GM12878 (cell line): ENCODE results near the gene PDGFD. TPM values are rescaled to one million over a fixed set of nuclear protein-coding genes. Genes with fewer than 3 reads are reported as not detected.
A peak's percentile ranks its signal among the peaks of the same experiment; 100 is the strongest.

Experiments used
- ATAC-seq: fragments of 200-7000 bp; cut with Tn5 transposase; 3 replicates; pipeline ENCODE4 v1.9.1; 2020; ENCODE audit warnings: mild to moderate bottlenecking, moderate library complexity
- BruUV-seq: library from RNA; stranded (reverse); fragments of 400-500 nt; replicated peaks from 2 replicates; lab custom pipeline; 2021; lab: Mats Ljungman, UMichigan
- CTCF ChIA-PET: fragments of 300-600 bp; sonication (Branson Sonifier 250); formaldehyde crosslinking; extraction: SDS; loops from one replicate; lab custom pipeline; 2021; ENCODE audit warnings: inconsistent platforms; lab: Yijun Ruan, JAX
- POLR2A ChIA-PET: fragments of 350-600 bp; formaldehyde crosslinking; extraction: SDS; loops from one replicate; lab custom pipeline; 2021; ENCODE audit warnings: inconsistent platforms; lab: Charles Lee
- RAD21 ChIA-PET: fragments of 300-600 bp; sonication (Branson Sonifier 250); formaldehyde crosslinking; loops from one replicate; lab custom pipeline; 2023; ENCODE audit warnings: antibody characterized with exemption; ENCODE audit not compliant: unreplicated experiment; lab: Charles Lee
- SMC1A ChIA-PET: fragments of 300-600 bp; sonication (Branson Sonifier 250); formaldehyde crosslinking; loops from one replicate; lab custom pipeline; 2023; ENCODE audit not compliant: unreplicated experiment, uncharacterized antibody; lab: Charles Lee
- DNase-seq: peaks from one replicate; pipeline ENCODE4 v3.0.0-alpha.2; 2011; ENCODE audit warnings: low read depth, low spot score
- FAIRE-seq: peaks from 3 replicates; lab custom pipeline; 2011; peaks lifted over from hg19 to GRCh38; lab: Jason Lieb, UNC
- H2AFZ ChIP-seq: 2 replicates; pipeline ENCODE4 v1.6.0; 2011; ENCODE audit warnings: low read depth, low read length, control low read depth; ENCODE audit not compliant: control insufficient read depth
- H3K27ac ChIP-seq: 2 replicates; pipeline ENCODE4 v1.5.1; 2011; ENCODE audit warnings: control low read depth; ENCODE audit not compliant: control insufficient read depth, insufficient read depth
- H3K27me3 ChIP-seq, 2 experiments: replicated peaks in 1 of 2; 2 replicates each; pipeline versions ENCODE4 v1.6.0 to v1.6.1; 2011; ENCODE audit warnings: low read length in 1 of 2; ENCODE audit not compliant: control insufficient read depth in 2 of 2, insufficient read depth in 2 of 2
- H3K36me3 ChIP-seq, 2 experiments: 2 replicates each; pipeline ENCODE4 v1.5.1; 2011; ENCODE audit warnings: low read length in 1 of 2; ENCODE audit not compliant: control insufficient read depth in 2 of 2, insufficient read depth in 2 of 2
- H3K4me1 ChIP-seq: 2 replicates; pipeline ENCODE4 v1.6.1; 2011; ENCODE audit warnings: mild to moderate bottlenecking, low read length, moderate library complexity, mixed read lengths; ENCODE audit not compliant: control insufficient read depth, insufficient read depth
- H3K4me2 ChIP-seq: 2 replicates; pipeline ENCODE4 v1.6.0; 2011; ENCODE audit warnings: control low read depth; ENCODE audit not compliant: control insufficient read depth, insufficient read depth
- H3K4me3 ChIP-seq: fragments of 200-600 bp; sonication (generic); 2 replicates; pipeline ENCODE4 v1.5.1; 2016
- H3K79me2 ChIP-seq: 2 replicates; pipeline ENCODE4 v1.6.0; 2011; ENCODE audit warnings: low read length; ENCODE audit not compliant: control insufficient read depth, insufficient read depth
- H3K9ac ChIP-seq: 2 replicates; pipeline ENCODE4 v1.8.0; 2011; ENCODE audit warnings: low read length, control low read depth, mixed read lengths; ENCODE audit not compliant: control insufficient read depth, insufficient read depth
- H3K9me3 ChIP-seq: replicated peaks from 3 replicates; pipeline ENCODE4 v1.5.1; 2011; ENCODE audit warnings: mild to moderate bottlenecking, low read length; ENCODE audit not compliant: control insufficient read depth, insufficient read depth
- H4K20me1 ChIP-seq: 2 replicates; pipeline ENCODE4 v1.6.0; 2011; ENCODE audit not compliant: control insufficient read depth, insufficient read depth
- CBX5 ChIP-seq: sonication (generic); IDR thresholded peaks from 2 replicates; pipeline ENCODE4 v1.6.1; 2016; ENCODE audit warnings: low read depth, moderate library complexity, mild to moderate bottlenecking, inconsistent platforms
- EZH2 ChIP-seq: IDR thresholded peaks from 2 replicates; pipeline ENCODE4 v1.6.1; 2012; ENCODE audit warnings: low read depth, mild to moderate bottlenecking, control low read depth, inconsistent platforms, low read length, borderline replicate concordance; ENCODE audit not compliant: control insufficient read depth
- IRF4 ChIP-seq: IDR thresholded peaks from 2 replicates; pipeline ENCODE4 v1.6.1; 2011; ENCODE audit warnings: low read depth, low read length
- JUNB ChIP-seq: IDR thresholded peaks from 2 replicates; pipeline ENCODE4 v1.6.1; 2016; ENCODE audit warnings: antibody characterized with exemption, mild to moderate bottlenecking
- MEF2B ChIP-seq: fragments of 450-650 bp; IDR thresholded peaks from 2 replicates; pipeline ENCODE4 v1.6.1; 2018; ENCODE audit warnings: mild to moderate bottlenecking, moderate library complexity; ENCODE audit not compliant: partially characterized antibody, poor library complexity, severe bottlenecking
- NFYA ChIP-seq: IDR thresholded peaks from 2 replicates; pipeline ENCODE4 v1.6.1; 2011; ENCODE audit warnings: low read depth, mild to moderate bottlenecking, low read length, improper control_type of control experiment, borderline replicate concordance
- NFYB ChIP-seq: IDR thresholded peaks from 2 replicates; pipeline ENCODE4 v1.6.1; 2011; ENCODE audit warnings: low read depth, mild to moderate bottlenecking, low read length, improper control_type of control experiment, moderate library complexity; ENCODE audit not compliant: insufficient read depth
- NR2F1 ChIP-seq: fragments of 450-650 bp; conservative IDR thresholded peaks from 2 replicates; pipeline ENCODE4 v1.6.1; 2017; ENCODE audit warnings: mild to moderate bottlenecking
- POU2F2 ChIP-seq: IDR thresholded peaks from 3 replicates; pipeline ENCODE4 v1.6.1; 2011; ENCODE audit warnings: low read depth, mild to moderate bottlenecking, low read length, borderline replicate concordance
- SRF ChIP-seq, 2 experiments: IDR thresholded peaks; 2 replicates each; pipeline ENCODE4 v1.6.1; 2011; ENCODE audit warnings: low read depth in 2 of 2, low read length in 2 of 2, mild to moderate bottlenecking in 1 of 2, moderate library complexity in 1 of 2
- WGBS: methylation state at CpG from one replicate; pipeline ENCODE4 v1.1.6; 2016; ENCODE audit warnings: low lambda C conversion rate; ENCODE audit not compliant: insufficient replicate concordance, insufficient coverage; ENCODE audit errors: missing lambda C conversion rate; 5-methylcytosine and 5-hydroxymethylcytosine counted together
- in situ Hi-C: fragments of 300-500 bp; cut with MboI; formaldehyde crosslinking; loops from 9 replicates; pipeline ENCODE4 v1.14.3; 2018; ENCODE audit warnings: mixed read lengths
- intact Hi-C: fragments of 100-400 bp; cut with micrococcal nuclease; formaldehyde crosslinking; loops from one replicate; pipeline ENCODE4 v1.14.2; 2022; ENCODE audit not compliant: unreplicated experiment
- polyA plus RNA-seq, 11 experiments: library from polyadenylated mRNA; depleted of rRNA in 4 of 11; unstranded in 6 of 11; stranded (reverse) in 5 of 11; fragments of >200 nt; fragmentation: Nextera tagmentation in 4 of 11; fragmentation: Illumina TruSeq in 1 of 11; extraction: Ambion mirVana in 4 of 11; extraction: Trizol in 1 of 11; gene quantifications; 1 replicate in 1 of 11; 2 replicates in 10 of 11; pipeline versions ENCODE4 v1.2.1 to v1.2.3, GENCODE V29; 2011 to 2016; ENCODE audit warnings: inconsistent platforms in 2 of 11, missing spikeins in 2 of 11, low read depth in 1 of 11
- total RNA-seq, 4 experiments: library from RNA; depleted of rRNA in 3 of 4; stranded (reverse); fragments of >200 nt in 3 of 4; fragmentation: Illumina TruSeq in 1 of 4; extraction: Trizol in 1 of 4; gene quantifications; 2 replicates each; pipeline versions ENCODE4 v1.2.1 to v1.2.3, GENCODE V29; 2013 to 2021
- TF ChIP-seq, protein P1 (sequence below): IDR thresholded peaks from 2 replicates; pipeline ENCODE4 v1.6.1; 2011; ENCODE audit warnings: low read depth, low read length, improper control_type of control experiment, borderline replicate concordance
- TF ChIP-seq, protein P2 (sequence below): fragments of 450-650 bp; IDR thresholded peaks from 2 replicates; pipeline ENCODE4 v1.6.1; 2017; ENCODE audit warnings: low read depth, mild to moderate bottlenecking, moderate library complexity
- TF ChIP-seq, protein P3 (sequence below): fragments of 450-650 bp; IDR thresholded peaks from 2 replicates; pipeline ENCODE4 v1.6.1; 2017; ENCODE audit warnings: borderline replicate concordance
- TF ChIP-seq, protein P4 (sequence below): IDR thresholded peaks from 2 replicates; pipeline ENCODE4 v1.6.1; 2011; ENCODE audit warnings: low read depth, mild to moderate bottlenecking, low read length, moderate library complexity, borderline replicate concordance; ENCODE audit errors: extremely low read depth
- TF ChIP-seq, protein P5 (sequence below), 3 experiments: IDR thresholded peaks in 2 of 3; conservative IDR thresholded peaks in 1 of 3; 2 replicates each; pipeline ENCODE4 v1.5.1; 2011; ENCODE audit warnings: low read depth in 3 of 3, low read length in 3 of 3, mild to moderate bottlenecking in 3 of 3, control low read depth in 2 of 3, moderate library complexity in 2 of 3, inconsistent platforms in 1 of 3, mixed read lengths in 1 of 3; ENCODE audit not compliant: control insufficient read depth in 2 of 3, insufficient read depth in 1 of 3; ENCODE audit errors: extremely low read depth in 1 of 3

PDGFD gene
- total and polyA plus RNA-seq, 10 of the 15 experiments (the other 5 are each of a cell fraction or from before 2014, with no cell fraction given): 0.05 to 0.13 TPM; not detected in 8

DNA sequence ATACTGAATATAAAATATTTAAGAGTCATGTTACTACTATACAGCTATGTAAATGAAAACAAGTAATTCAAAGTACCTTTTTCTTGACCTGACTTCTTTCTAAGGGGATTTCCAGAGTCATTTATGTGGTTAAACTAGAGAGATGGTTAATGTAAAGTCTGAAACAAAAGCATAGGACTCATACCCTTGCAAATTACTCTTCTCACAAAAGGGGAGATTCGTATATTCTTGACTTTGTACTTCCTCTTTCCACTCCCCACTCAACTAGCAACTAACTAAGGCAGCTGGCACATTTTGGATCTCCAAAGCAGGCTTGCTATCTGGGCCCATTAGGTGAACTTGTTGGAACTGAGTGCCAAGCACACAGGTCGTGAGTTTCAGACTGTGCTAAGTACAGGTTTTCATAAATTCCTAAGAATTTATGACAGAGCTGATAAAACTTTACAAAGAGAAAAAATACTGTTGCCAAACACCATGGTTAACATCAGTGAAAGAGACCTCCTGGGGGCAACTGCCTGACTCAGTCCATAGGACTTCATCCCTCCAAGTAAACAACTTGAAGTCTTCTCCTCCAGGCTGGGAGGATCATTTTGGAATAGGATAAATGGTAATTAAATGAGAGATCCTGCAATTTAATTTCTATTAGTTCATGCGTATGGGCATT lies 204.5 kb downstream of the PDGFD start:
- peak; percentile 38 for FAIRE-seq
- TF ChIP-seq MEF2B (no peak), NFYB (no peak), NFYA (no peak), IRF4 (no peak), POU2F2 (0 out of 3 replicates have a peak, but pooled peaks have one; percentile 27), SRF (IDR thresholded peaks at IDR 0.05; ENCODE audit: low read depth in 2 of 2, low read length in 2 of 2) (no peak), NR2F1 (no peak; the same call in 1 of the 2 replicates), CBX5 (0 out of 2 replicates have a peak, but pooled peaks have one; percentile 43), JUNB (peak; percentile 45), EZH2 (no peak)
- TF ChIP-seq, protein P1, sequence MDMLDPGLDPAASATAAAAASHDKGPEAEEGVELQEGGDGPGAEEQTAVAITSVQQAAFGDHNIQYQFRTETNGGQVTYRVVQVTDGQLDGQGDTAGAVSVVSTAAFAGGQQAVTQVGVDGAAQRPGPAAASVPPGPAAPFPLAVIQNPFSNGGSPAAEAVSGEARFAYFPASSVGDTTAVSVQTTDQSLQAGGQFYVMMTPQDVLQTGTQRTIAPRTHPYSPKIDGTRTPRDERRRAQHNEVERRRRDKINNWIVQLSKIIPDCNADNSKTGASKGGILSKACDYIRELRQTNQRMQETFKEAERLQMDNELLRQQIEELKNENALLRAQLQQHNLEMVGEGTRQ: no peak
- TF ChIP-seq, protein P2, sequence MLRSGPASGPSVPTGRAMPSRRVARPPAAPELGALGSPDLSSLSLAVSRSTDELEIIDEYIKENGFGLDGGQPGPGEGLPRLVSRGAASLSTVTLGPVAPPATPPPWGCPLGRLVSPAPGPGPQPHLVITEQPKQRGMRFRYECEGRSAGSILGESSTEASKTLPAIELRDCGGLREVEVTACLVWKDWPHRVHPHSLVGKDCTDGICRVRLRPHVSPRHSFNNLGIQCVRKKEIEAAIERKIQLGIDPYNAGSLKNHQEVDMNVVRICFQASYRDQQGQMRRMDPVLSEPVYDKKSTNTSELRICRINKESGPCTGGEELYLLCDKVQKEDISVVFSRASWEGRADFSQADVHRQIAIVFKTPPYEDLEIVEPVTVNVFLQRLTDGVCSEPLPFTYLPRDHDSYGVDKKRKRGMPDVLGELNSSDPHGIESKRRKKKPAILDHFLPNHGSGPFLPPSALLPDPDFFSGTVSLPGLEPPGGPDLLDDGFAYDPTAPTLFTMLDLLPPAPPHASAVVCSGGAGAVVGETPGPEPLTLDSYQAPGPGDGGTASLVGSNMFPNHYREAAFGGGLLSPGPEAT: peak; percentile 89
- TF ChIP-seq, protein P3, sequence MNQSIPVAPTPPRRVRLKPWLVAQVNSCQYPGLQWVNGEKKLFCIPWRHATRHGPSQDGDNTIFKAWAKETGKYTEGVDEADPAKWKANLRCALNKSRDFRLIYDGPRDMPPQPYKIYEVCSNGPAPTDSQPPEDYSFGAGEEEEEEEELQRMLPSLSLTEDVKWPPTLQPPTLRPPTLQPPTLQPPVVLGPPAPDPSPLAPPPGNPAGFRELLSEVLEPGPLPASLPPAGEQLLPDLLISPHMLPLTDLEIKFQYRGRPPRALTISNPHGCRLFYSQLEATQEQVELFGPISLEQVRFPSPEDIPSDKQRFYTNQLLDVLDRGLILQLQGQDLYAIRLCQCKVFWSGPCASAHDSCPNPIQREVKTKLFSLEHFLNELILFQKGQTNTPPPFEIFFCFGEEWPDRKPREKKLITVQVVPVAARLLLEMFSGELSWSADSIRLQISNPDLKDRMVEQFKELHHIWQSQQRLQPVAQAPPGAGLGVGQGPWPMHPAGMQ: no peak
- TF ChIP-seq, protein P4, sequence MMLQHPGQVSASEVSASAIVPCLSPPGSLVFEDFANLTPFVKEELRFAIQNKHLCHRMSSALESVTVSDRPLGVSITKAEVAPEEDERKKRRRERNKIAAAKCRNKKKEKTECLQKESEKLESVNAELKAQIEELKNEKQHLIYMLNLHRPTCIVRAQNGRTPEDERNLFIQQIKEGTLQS: no peak
- TF ChIP-seq, protein P5, sequence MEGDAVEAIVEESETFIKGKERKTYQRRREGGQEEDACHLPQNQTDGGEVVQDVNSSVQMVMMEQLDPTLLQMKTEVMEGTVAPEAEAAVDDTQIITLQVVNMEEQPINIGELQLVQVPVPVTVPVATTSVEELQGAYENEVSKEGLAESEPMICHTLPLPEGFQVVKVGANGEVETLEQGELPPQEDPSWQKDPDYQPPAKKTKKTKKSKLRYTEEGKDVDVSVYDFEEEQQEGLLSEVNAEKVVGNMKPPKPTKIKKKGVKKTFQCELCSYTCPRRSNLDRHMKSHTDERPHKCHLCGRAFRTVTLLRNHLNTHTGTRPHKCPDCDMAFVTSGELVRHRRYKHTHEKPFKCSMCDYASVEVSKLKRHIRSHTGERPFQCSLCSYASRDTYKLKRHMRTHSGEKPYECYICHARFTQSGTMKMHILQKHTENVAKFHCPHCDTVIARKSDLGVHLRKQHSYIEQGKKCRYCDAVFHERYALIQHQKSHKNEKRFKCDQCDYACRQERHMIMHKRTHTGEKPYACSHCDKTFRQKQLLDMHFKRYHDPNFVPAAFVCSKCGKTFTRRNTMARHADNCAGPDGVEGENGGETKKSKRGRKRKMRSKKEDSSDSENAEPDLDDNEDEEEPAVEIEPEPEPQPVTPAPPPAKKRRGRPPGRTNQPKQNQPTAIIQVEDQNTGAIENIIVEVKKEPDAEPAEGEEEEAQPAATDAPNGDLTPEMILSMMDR (IDR thresholded peaks at IDR 0.05 in 2 of 3, conservative IDR thresholded peaks at IDR 0.05 in 1 of 3; ENCODE audit: control insufficient read depth in 2 of 3, extremely low read depth in 1 of 3, insufficient read depth in 1 of 3, low read depth in 3 of 3, low read length in 3 of 3): no peak

More for the DNA sequence above, 204.5 kb downstream of the PDGFD start:
- SMC1A ChIA-PET: interaction anchor here (1.0 to 4.0 kb wide), 17 partner anchors 9 to 89 kb away, joined by 3 to 28 read pairs (median 6); no protein-coding TSS in a partner anchor
- ATAC-seq (peak; percentile 99), DNase-seq (peak; percentile 83)
- intact Hi-C loops (loop anchor here (1.0 kb wide), 1 partner anchor 30 kb away; no protein-coding TSS in a partner anchor), in situ Hi-C loops (no loop called here)
- Histone ChIP-seq H3K4me1 (peaks cover 11% of the 10 kb centered on the region; the same call in 1 of the 2 replicates), H3K79me2 (no peaks in the 10 kb centered on the region), H3K36me3 (no peaks in the 10 kb centered on the region), H4K20me1 (no peaks in the 10 kb centered on the region), H3K27ac (peak overlapping the region; percentile 53), H3K27me3 (no peaks in the 10 kb centered on the region), H3K4me2 (peak overlapping the region; percentile 70), H2AFZ (no peak overlapping the region; the same call in 1 of the 2 replicates), H3K4me3 (no peak overlapping the region), H3K9ac (no peak overlapping the region), H3K9me3 (peaks cover 1% of the 10 kb centered on the region; the same call in 2 of the 3 replicates)
- POLR2A ChIA-PET: interaction anchor here (1.2 to 1.7 kb wide), 3 partner anchors 14 to 36 kb away, joined by 3 to 5 read pairs (median 3); no protein-coding TSS in a partner anchor
- CTCF ChIA-PET: interaction anchor here (0.8 to 2.3 kb wide), 9 partner anchors 10 to 189 kb away, joined by 3 to 11 read pairs (median 4); no protein-coding TSS in a partner anchor
- WGBS: 31% methylated on average over 3 of the region's 3 CpGs
- BruUV-seq: no TSS peak
- RAD21 ChIA-PET: interaction anchor here (0.6 to 2.9 kb wide), 18 partner anchors 10 to 165 kb away, joined by 3 to 27 read pairs (median 4); no protein-coding TSS in a partner anchor
